Ishikawa (cell line): ENCODE data around the gene NUCKS1.

Experiments used
- CEBPB ChIP-seq: IDR thresholded peaks from 2 replicates; pipeline ENCODE4 v1.6.1; 2012
- EGR1 ChIP-seq: IDR thresholded peaks from 2 replicates; pipeline ENCODE4 v1.6.1; 2012
- EP300 ChIP-seq: IDR thresholded peaks from 2 replicates; pipeline ENCODE4 v1.6.1; 2012; ENCODE audit warnings: borderline replicate concordance
- FOXM1 ChIP-seq: IDR thresholded peaks from 2 replicates; pipeline ENCODE4 v1.6.1; 2012; ENCODE audit warnings: low read depth, borderline replicate concordance
- NFIC ChIP-seq: IDR thresholded peaks from 2 replicates; pipeline ENCODE4 v1.6.1; 2012
- RAD21 ChIP-seq: IDR thresholded peaks from 2 replicates; pipeline ENCODE4 v1.6.1; 2012; ENCODE audit warnings: low read depth
- TAF1 ChIP-seq: IDR thresholded peaks from 2 replicates; pipeline ENCODE4 v1.6.1; 2012; ENCODE audit warnings: low read depth, mild to moderate bottlenecking
- TCF12 ChIP-seq: IDR thresholded peaks from 2 replicates; pipeline ENCODE4 v1.6.1; 2012; ENCODE audit warnings: low read depth
- YY1 ChIP-seq: IDR thresholded peaks from 2 replicates; pipeline ENCODE4 v1.6.1; 2012; ENCODE audit warnings: low read depth
- ZBTB7A ChIP-seq: IDR thresholded peaks from 2 replicates; pipeline ENCODE4 v1.6.1; 2012; ENCODE audit warnings: low read depth
- TF ChIP-seq, protein P1 (sequence below): IDR thresholded peaks from 2 replicates; pipeline ENCODE4 v1.6.1; 2012
- TF ChIP-seq, protein P2 (sequence below): IDR thresholded peaks from 2 replicates; pipeline ENCODE4 v1.6.1; 2012

- TF ChIP-seq RAD21 (no peak), EGR1 (no peak), CEBPB (no peak), TCF12 (no peak), TAF1 (no peak), ZBTB7A (no peak), YY1 (no peak), FOXM1 (no peak), EP300 (no peak), NFIC (no peak)
- TF ChIP-seq, protein P1, sequence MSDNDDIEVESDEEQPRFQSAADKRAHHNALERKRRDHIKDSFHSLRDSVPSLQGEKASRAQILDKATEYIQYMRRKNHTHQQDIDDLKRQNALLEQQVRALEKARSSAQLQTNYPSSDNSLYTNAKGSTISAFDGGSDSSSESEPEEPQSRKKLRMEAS = no peak
- TF ChIP-seq, protein P2, sequence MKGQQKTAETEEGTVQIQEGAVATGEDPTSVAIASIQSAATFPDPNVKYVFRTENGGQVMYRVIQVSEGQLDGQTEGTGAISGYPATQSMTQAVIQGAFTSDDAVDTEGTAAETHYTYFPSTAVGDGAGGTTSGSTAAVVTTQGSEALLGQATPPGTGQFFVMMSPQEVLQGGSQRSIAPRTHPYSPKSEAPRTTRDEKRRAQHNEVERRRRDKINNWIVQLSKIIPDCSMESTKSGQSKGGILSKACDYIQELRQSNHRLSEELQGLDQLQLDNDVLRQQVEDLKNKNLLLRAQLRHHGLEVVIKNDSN = no peak
Observed at GRCh38 chr1:205709640-205710039, 40.3 kb downstream of the NUCKS1 start.
